ENCODE measurements around the gene MEIS2.

DNA sequence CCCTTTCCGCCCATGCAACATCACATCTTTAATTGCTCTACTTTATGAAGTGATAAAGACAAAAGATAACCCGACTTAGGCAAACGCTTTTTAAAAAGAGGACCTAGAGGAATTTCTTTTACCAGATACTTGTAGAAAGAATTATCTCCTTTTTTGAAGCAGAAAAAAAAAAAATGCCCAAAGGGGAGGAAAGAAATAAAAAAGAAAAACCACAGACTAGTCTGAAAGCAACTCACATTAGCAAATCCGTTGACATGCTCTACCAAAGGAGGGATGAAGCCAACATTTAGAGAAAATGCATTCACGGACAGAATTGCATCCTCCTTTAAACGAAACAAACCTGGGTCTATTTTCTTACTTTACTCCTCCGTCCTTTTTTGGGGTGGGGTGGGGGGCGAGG, 213.6 kb downstream of the MEIS2 start:
- TF ChIP-seq EZH2phosphoT487 (IDR thresholded peaks at IDR 0.05; ENCODE audit: borderline replicate concordance), result no peak
- no peak for TF ChIP-seq CTCF (conservative IDR thresholded peaks at IDR 0.05; ENCODE audit: low read length)
